HepG2 (cell line): ENCODE results near the gene TNFRSF9. TPM values are rescaled to one million over a fixed set of nuclear protein-coding genes. Genes with fewer than 3 reads are reported as not detected.

ENCODE experiments used
- ATAC-seq: fragments of 200-7000 bp; cut with Tn5 transposase; 3 replicates; pipeline ENCODE4 v1.9.1; 2020; ENCODE audit warnings: mild to moderate bottlenecking, moderate library complexity
- BruUV-seq: library from RNA; stranded (reverse); fragments of 400-500 nt; replicated peaks from 2 replicates; lab custom pipeline; 2021; lab: Mats Ljungman, UMichigan
- CTCF ChIA-PET: fragments of 300-600 bp; formaldehyde crosslinking; extraction: SDS; loops from one replicate; lab custom pipeline; 2021; ENCODE audit warnings: low total read pairs, inconsistent platforms, low intra/inter-chr PET ratio; lab: Yijun Ruan, JAX
- POLR2A ChIA-PET: fragments of 350-600 bp; sonication (Branson Sonifier 250); formaldehyde crosslinking; loops from one replicate; lab custom pipeline; 2020; ENCODE audit warnings: antibody characterized with exemption, inconsistent platforms; lab: Yijun Ruan, JAX
- DNase-seq: peaks from one replicate; pipeline ENCODE4 v3.0.0-alpha.2; 2015; ENCODE audit warnings: low spot score
- FAIRE-seq: peaks from 3 replicates; lab custom pipeline; 2011; peaks lifted over from hg19 to GRCh38; lab: Jason Lieb, UNC
- H2AFZ ChIP-seq: one replicate; pipeline ENCODE4 v1.6.1; 2011; ENCODE audit warnings: low read length, inconsistent platforms
- H3K27ac ChIP-seq: fragments of 300-600 bp; 3 replicates; pipeline ENCODE4 v1.8.0; 2011; ENCODE audit warnings: mixed run types, mild to moderate bottlenecking, mixed read lengths, low read length, inconsistent platforms; ENCODE audit not compliant: insufficient read depth; ENCODE audit errors: extremely low read length
- H3K27me3 ChIP-seq, 2 experiments: fragments of 200-600 bp in 1 of 2; 2 replicates in 1 of 2; 3 replicates in 1 of 2; pipeline versions ENCODE4 v1.6.0 to v1.8.0; 2011; ENCODE audit warnings: low read length in 2 of 2, mild to moderate bottlenecking in 2 of 2, moderate library complexity in 2 of 2, inconsistent platforms in 1 of 2; ENCODE audit not compliant: insufficient read depth in 2 of 2, control insufficient read depth in 1 of 2
- H3K36me3 ChIP-seq, 2 experiments: fragments of 200-600 bp in 1 of 2; replicated peaks in 1 of 2; 2 replicates in 1 of 2; 3 replicates in 1 of 2; pipeline versions ENCODE4 v1.5.1 to v1.8.0; 2011; ENCODE audit warnings: low read length in 2 of 2, inconsistent platforms in 1 of 2; ENCODE audit not compliant: insufficient read depth in 2 of 2, control insufficient read depth in 1 of 2
- H3K4me1 ChIP-seq: 2 replicates; pipeline ENCODE4 v1.5.1; 2012; ENCODE audit warnings: low read length, inconsistent platforms; ENCODE audit not compliant: insufficient read depth
- H3K4me2 ChIP-seq: 2 replicates; pipeline ENCODE4 v1.6.0; 2011; ENCODE audit warnings: low read depth, low read length, inconsistent platforms
- H3K4me3 ChIP-seq, 3 experiments: fragments of 200-600 bp in 1 of 3; sonication (generic), shearing (Covaris generic) in 1 of 3; replicated peaks in 1 of 3; 2 replicates each; pipeline ENCODE4 v1.5.1; 2011 to 2016; ENCODE audit warnings: low read length in 3 of 3, inconsistent platforms in 2 of 3, low read depth in 2 of 3, mild to moderate bottlenecking in 2 of 3, control low read depth in 1 of 3, mixed read lengths in 1 of 3; ENCODE audit not compliant: insufficient read depth in 1 of 3
- H3K79me2 ChIP-seq: one replicate; pipeline ENCODE4 v1.6.1; 2011; ENCODE audit warnings: low read length, inconsistent platforms; ENCODE audit not compliant: insufficient read depth
- H3K9ac ChIP-seq: 2 replicates; pipeline ENCODE4 v1.6.0; 2011; ENCODE audit warnings: mild to moderate bottlenecking, low read depth, low read length, inconsistent platforms; ENCODE audit not compliant: insufficient read depth
- H3K9me3 ChIP-seq: 2 replicates; pipeline ENCODE4 v1.5.1; 2012; ENCODE audit warnings: mild to moderate bottlenecking, low read length
- H4K20me1 ChIP-seq: 2 replicates; pipeline ENCODE4 v1.6.0; 2011; ENCODE audit warnings: inconsistent platforms, mild to moderate bottlenecking, low read length, moderate library complexity; ENCODE audit not compliant: insufficient read depth
- ARNT2 ChIP-seq: sonication (generic); formaldehyde crosslinking; IDR thresholded peaks from 2 replicates; pipeline ENCODE4 v1.8.0; 2022; ENCODE audit warnings: mild to moderate bottlenecking, low read depth, missing genetic modification reagents, moderate library complexity
- ASH2L ChIP-seq: fragments of 300-600, 200-600 bp; sonication (generic); IDR thresholded peaks from 2 replicates; pipeline ENCODE4 v1.7.0; 2017; ENCODE audit warnings: low read depth, mild to moderate bottlenecking, moderate library complexity, mixed read lengths, low read length; ENCODE audit not compliant: insufficient read length
- ATF7 ChIP-seq, 2 experiments: fragments of 450-650 bp in 1 of 2; sonication (generic) in 1 of 2; formaldehyde crosslinking in 1 of 2; IDR thresholded peaks; 2 replicates each; pipeline versions ENCODE4 v1.4.0 to v1.6.1; 2016 to 2020; ENCODE audit warnings: antibody characterized with exemption in 1 of 2, mild to moderate bottlenecking in 1 of 2, missing genetic modification reagents in 1 of 2
- ETV6 ChIP-seq: sonication (generic); formaldehyde crosslinking; conservative IDR thresholded peaks from 2 replicates; pipeline ENCODE4 v1.4.0; 2020; ENCODE audit warnings: missing genetic modification reagents
- FOXA1 ChIP-seq, 2 experiments: fragments of 450-650 bp in 1 of 2; sonication (generic) in 1 of 2; formaldehyde crosslinking in 1 of 2; IDR thresholded peaks; 2 replicates each; pipeline versions ENCODE4 v1.4.0 to v1.6.1; 2016 to 2020; ENCODE audit warnings: missing genetic modification reagents in 1 of 2
- FOXA3 ChIP-seq: IDR thresholded peaks from 2 replicates; pipeline ENCODE4 v1.6.1; 2016; ENCODE audit warnings: missing genetic modification reagents, missing compliant biosample characterization
- KLF13 ChIP-seq: sonication (generic); formaldehyde crosslinking; IDR thresholded peaks from 2 replicates; pipeline ENCODE4 v1.4.0; 2020; ENCODE audit warnings: mild to moderate bottlenecking, missing genetic modification reagents
- RFX1 ChIP-seq: fragments of 450-650 bp; IDR thresholded peaks from 2 replicates; pipeline ENCODE4 v1.6.1; 2017
- SALL1 ChIP-seq: sonication (generic); formaldehyde crosslinking; IDR thresholded peaks from 2 replicates; pipeline ENCODE4 v1.8.0; 2022; ENCODE audit warnings: mild to moderate bottlenecking, missing genetic modification reagents
- SP4 ChIP-seq: sonication (generic); formaldehyde crosslinking; IDR thresholded peaks from 2 replicates; pipeline ENCODE4 v1.8.1; 2023; ENCODE audit warnings: mild to moderate bottlenecking, missing genetic modification reagents
- TCF7 ChIP-seq: sonication (generic); IDR thresholded peaks from 2 replicates; pipeline ENCODE4 v1.6.1; 2016; ENCODE audit warnings: antibody characterized with exemption, low read depth
- ZBTB1 ChIP-seq: sonication (generic); formaldehyde crosslinking; IDR thresholded peaks from 2 replicates; pipeline ENCODE4 v1.4.0; 2020; ENCODE audit warnings: missing genetic modification reagents, borderline replicate concordance
- ZNF230 ChIP-seq: sonication (generic); formaldehyde crosslinking; IDR thresholded peaks from 2 replicates; pipeline ENCODE4 v1.4.0; 2020; ENCODE audit warnings: mild to moderate bottlenecking, missing genetic modification reagents
- WGBS: methylation state at CpG from one replicate; pipeline ENCODE4 v1.1.6; 2017; ENCODE audit warnings: low lambda C conversion rate; 5-methylcytosine and 5-hydroxymethylcytosine counted together
- in situ Hi-C: cut with HindIII; loops from 2 replicates; pipeline ENCODE4 v1.10.0; 2017; ENCODE audit warnings: low pct_unique_long_range_greater_than_20kb; ENCODE audit not compliant: extremely low pct_ligation_motif_present
- intact Hi-C: fragments of 100-400 bp; cut with micrococcal nuclease; formaldehyde crosslinking; loops from one replicate; pipeline ENCODE4 v1.10.0; 2022; ENCODE audit not compliant: unreplicated experiment
- polyA plus RNA-seq, 8 experiments: library from polyadenylated mRNA; depleted of rRNA in 3 of 8; stranded (reverse) in 7 of 8; unstranded in 1 of 8; fragments of >200 nt; fragmentation: Illumina TruSeq in 4 of 8; extraction: Trizol in 4 of 8; gene quantifications; 2 replicates each; pipeline versions ENCODE4 v1.2.1 to v1.2.3, GENCODE V29; 2011 to 2016; ENCODE audit warnings: low read depth in 4 of 8, missing spikeins in 1 of 8, mixed read lengths in 1 of 8; ENCODE audit not compliant: insufficient read depth in 1 of 8
- total RNA-seq, 5 experiments: library from RNA; depleted of rRNA; stranded (reverse); fragments of >200 nt; fragmentation: Illumina TruSeq; extraction: Trizol; gene quantifications; 2 replicates each; pipeline ENCODE4 v1.2.3, GENCODE V29; 2016; ENCODE audit warnings: low read depth in 1 of 5
- TF ChIP-seq, protein P1 (sequence below): sonication (generic); formaldehyde crosslinking; IDR thresholded peaks from 2 replicates; pipeline ENCODE4 v1.5.0; 2020; ENCODE audit warnings: mild to moderate bottlenecking, missing genetic modification reagents, borderline replicate concordance
- TF ChIP-seq, protein P2 (sequence below): sonication (generic); IDR thresholded peaks from 2 replicates; pipeline ENCODE4 v1.6.1; 2016; ENCODE audit warnings: low read depth, borderline replicate concordance

TNFRSF9 gene
- total and polyA plus RNA-seq, 2 of the 13 experiments (the other 11 are each of a cell fraction or from before 2014, with no cell fraction given) = 0.07 TPM; not detected in 1

DNA sequence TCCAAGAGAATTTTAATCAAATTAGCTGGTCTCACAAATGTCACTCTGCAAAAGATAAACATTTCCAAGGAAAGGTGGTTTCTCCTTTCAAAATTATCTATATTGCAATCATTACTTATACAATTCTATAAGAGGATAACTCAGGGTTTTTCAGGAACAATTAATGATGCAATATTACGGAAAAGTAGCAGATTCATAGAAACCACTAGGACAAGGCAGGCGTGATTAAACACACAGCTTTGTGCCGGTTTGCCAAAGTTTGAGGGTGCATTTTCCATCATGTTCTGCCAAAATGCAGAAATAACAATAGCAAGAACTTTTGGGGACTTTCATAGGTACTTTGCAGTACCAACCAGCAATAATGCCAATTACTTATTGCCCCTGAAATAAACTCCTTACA, 605 bp downstream of the TNFRSF9 start:
- no peak overlapping the region for H3K27ac ChIP-seq
- WGBS = 36% methylated on average over 3 of the region's 3 CpGs
- ATAC-seq = no peak
- no TSS peak for BruUV-seq
- H3K27me3 ChIP-seq = peaks cover 6 to 54% of the 10 kb centered on the region in 2 experiments; a peak in 4 of 5 replicates
- FAIRE-seq = no peak
- no peak overlapping the region for H2AFZ ChIP-seq
- H3K9ac ChIP-seq = no peak overlapping the region
- TF ChIP-seq SP4 (no peak), ATF7 (IDR thresholded peaks at IDR 0.05) (peak; percentile 50), ATF7 (CRISPR knock-in tag; IDR thresholded peaks at IDR 0.05) (no peak), ASH2L (no peak), KLF13 (no peak)
- no peak for DNase-seq
- intact Hi-C loops (no loop called here), in situ Hi-C loops (no loop called here)
- H3K4me1 ChIP-seq = no peaks in the 10 kb centered on the region
- no peaks in the 10 kb centered on the region for H3K36me3 ChIP-seq
- POLR2A ChIA-PET = no interaction called here
- CTCF ChIA-PET = no interaction called here
- no peaks in the 10 kb centered on the region for H4K20me1 ChIP-seq
- H3K9me3 ChIP-seq = no peaks in the 10 kb centered on the region
- H3K4me3 ChIP-seq = no peak overlapping the region
- no peaks in the 10 kb centered on the region for H3K79me2 ChIP-seq
- no peak overlapping the region for H3K4me2 ChIP-seq

DNA sequence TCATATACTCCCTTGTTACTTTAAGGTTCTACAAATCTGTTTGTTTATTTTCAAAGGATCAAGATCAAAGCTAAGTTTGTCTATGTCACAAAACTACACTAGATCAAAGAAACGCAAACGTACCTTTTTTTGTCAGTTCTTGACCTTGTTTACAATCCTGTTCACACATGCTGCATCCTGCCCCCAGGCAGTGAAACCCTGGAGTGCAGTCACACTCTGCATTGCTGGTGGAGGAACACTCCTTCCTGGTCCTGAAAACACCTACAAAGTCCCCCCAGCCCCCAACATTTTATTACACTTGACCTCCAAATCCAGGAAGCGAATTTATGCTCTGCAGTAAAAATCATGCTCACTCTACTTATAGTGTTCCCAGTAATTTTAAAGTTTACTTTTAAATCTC, 2.6 kb downstream of the TNFRSF9 start:
- H3K27ac ChIP-seq = no peak overlapping the region
- H3K27me3 ChIP-seq = peaks cover 6 to 45% of the 10 kb centered on the region in 2 experiments; a peak in 4 of 5 replicates
- H3K4me1 ChIP-seq = no peaks in the 10 kb centered on the region
- H3K9ac ChIP-seq = no peak overlapping the region
- WGBS = 13% methylated on average over 3 of the region's 3 CpGs
- DNase-seq = no peak
- H2AFZ ChIP-seq = no peak overlapping the region
- intact Hi-C loops (no loop called here), in situ Hi-C loops (no loop called here)
- no peak for FAIRE-seq
- no peak overlapping the region for H3K4me3 ChIP-seq
- no TSS peak for BruUV-seq
- ChIA-PET CTCF (no interaction called here), POLR2A (no interaction called here)
- H3K79me2 ChIP-seq = no peaks in the 10 kb centered on the region
- H3K9me3 ChIP-seq = no peaks in the 10 kb centered on the region
- H3K36me3 ChIP-seq = no peaks in the 10 kb centered on the region
- TF ChIP-seq ZBTB1 (CRISPR knock-in tag) (no peak), FOXA1 (IDR thresholded peaks at IDR 0.05) (no peak), FOXA1 (CRISPR knock-in tag; IDR thresholded peaks at IDR 0.05) (peak; percentile 39), FOXA3 (CRISPR knock-in tag) (peak; percentile 45; the same call in 1 of the 2 replicates), TCF7 (0 out of 2 replicates have a peak, but pooled peaks have one; percentile 23), ARNT2 (CRISPR knock-in tag) (no peak), ZNF230 (CRISPR knock-in tag) (no peak), RFX1 (no peak), ETV6 (no peak), SALL1 (CRISPR knock-in tag) (0 out of 2 replicates have a peak, but pooled peaks have one; percentile 15)
- TF ChIP-seq, protein P1, sequence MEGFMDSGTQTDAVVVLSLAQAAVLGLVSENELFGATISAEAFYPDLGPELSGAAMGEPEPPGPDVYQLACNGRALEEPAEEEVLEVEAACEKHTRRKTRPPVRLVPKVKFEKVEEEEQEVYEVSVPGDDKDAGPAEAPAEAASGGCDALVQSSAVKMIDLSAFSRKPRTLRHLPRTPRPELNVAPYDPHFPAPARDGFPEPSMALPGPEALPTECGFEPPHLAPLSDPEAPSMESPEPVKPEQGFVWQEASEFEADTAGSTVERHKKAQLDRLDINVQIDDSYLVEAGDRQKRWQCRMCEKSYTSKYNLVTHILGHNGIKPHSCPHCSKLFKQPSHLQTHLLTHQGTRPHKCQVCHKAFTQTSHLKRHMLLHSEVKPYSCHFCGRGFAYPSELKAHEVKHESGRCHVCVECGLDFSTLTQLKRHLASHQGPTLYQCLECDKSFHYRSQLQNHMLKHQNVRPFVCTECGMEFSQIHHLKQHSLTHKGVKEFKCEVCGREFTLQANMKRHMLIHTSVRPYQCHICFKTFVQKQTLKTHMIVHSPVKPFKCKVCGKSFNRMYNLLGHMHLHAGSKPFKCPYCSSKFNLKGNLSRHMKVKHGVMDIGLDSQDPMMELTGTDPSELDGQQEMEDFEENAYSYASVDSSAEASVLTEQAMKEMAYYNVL = no peak
- TF ChIP-seq, protein P2, sequence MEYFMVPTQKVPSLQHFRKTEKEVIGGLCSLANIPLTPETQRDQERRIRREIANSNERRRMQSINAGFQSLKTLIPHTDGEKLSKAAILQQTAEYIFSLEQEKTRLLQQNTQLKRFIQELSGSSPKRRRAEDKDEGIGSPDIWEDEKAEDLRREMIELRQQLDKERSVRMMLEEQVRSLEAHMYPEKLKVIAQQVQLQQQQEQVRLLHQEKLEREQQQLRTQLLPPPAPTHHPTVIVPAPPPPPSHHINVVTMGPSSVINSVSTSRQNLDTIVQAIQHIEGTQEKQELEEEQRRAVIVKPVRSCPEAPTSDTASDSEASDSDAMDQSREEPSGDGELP = no peak
- H4K20me1 ChIP-seq = no peaks in the 10 kb centered on the region
- no peak for ATAC-seq
- no peak overlapping the region for H3K4me2 ChIP-seq
